HL-60 (cell line): Measurements from ENCODE around the gene TRIM58.

Experiments used
- POLR2AphosphoS5 ChIP-seq: IDR thresholded peaks from 2 replicates; pipeline ENCODE4 v1.6.1; 2012; ENCODE audit warnings: low read depth
- REST ChIP-seq: IDR thresholded peaks from 2 replicates; pipeline ENCODE4 v1.6.1; 2012; ENCODE audit warnings: low read depth; ENCODE audit not compliant: insufficient replicate concordance
- SPI1 ChIP-seq: IDR thresholded peaks from 2 replicates; pipeline ENCODE4 v1.6.1; 2012; ENCODE audit warnings: low read depth, mild to moderate bottlenecking, borderline replicate concordance
- TF ChIP-seq, protein P1 (sequence below): IDR thresholded peaks from one replicate; pipeline ENCODE4 v1.5.1; 2011; ENCODE audit warnings: low read length, control low read depth, inconsistent platforms; ENCODE audit not compliant: insufficient read depth

- TF ChIP-seq, protein P1, sequence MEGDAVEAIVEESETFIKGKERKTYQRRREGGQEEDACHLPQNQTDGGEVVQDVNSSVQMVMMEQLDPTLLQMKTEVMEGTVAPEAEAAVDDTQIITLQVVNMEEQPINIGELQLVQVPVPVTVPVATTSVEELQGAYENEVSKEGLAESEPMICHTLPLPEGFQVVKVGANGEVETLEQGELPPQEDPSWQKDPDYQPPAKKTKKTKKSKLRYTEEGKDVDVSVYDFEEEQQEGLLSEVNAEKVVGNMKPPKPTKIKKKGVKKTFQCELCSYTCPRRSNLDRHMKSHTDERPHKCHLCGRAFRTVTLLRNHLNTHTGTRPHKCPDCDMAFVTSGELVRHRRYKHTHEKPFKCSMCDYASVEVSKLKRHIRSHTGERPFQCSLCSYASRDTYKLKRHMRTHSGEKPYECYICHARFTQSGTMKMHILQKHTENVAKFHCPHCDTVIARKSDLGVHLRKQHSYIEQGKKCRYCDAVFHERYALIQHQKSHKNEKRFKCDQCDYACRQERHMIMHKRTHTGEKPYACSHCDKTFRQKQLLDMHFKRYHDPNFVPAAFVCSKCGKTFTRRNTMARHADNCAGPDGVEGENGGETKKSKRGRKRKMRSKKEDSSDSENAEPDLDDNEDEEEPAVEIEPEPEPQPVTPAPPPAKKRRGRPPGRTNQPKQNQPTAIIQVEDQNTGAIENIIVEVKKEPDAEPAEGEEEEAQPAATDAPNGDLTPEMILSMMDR, result no peak
- TF ChIP-seq POLR2AphosphoS5 (no peak), SPI1 (no peak), REST (no peak)
These were observed 7.7 kb downstream of the TRIM58 start for GRCh38 chr1:247864644-247865043.
